ENCODE measurements around the gene LRMDA. TPM values are rescaled to one million over a fixed set of nuclear protein-coding genes. Genes with fewer than 3 reads are reported as not detected.

The LRMDA gene
- total RNA-seq, 6 experiments from 2014 or later, result 0.32 TPM; not detected in 5

DNA sequence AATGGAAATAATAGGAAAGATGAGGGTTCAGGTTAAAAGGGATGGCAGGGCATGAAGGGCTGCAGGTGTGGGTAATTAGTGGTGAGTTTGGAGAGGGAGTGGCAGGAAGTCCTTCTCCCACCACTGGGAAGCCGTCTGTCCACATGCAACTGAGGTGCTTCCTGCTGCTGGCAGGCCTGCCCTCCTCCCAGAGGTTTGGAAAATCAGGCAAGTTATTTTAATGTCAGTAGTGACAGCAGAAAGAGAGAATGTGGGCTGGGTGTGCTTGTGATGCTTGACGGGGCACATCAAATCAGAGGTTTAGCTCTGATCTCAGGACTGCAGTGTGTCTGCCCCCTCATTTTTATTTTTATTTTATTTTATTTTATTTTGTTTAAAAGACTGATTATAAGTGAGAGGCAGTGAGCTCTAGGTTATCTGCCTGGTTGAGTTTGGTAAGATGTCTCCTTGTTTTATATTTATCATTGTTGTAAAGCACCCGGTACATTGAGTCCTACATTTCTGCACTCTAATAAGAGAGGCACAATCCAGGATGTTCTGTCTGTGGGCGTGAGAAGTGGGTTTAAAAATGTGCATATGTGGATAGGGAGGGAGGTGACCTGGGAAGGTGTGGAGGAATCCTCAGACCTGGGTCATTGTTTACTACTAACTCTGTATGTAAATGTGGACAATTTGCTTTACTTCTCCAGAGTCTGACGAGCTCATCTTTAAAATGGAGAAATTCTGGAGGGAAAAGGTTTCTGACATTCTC lies 504.4 kb downstream of the LRMDA start:
- Mint-ChIP-seq H3K4me1 (ENCODE audit: low read depth) (no peaks in the 10 kb centered on the region), H3K27me3 (ENCODE audit: insufficient read depth) (peaks cover 2% of the 10 kb centered on the region; the same call in 1 of the 2 replicates), H3K4me3 (no peak overlapping the region), H3K27ac (no peak overlapping the region), H3K9me3 (no peaks in the 10 kb centered on the region), H3K36me3 (ENCODE audit: low read depth) (no peaks in the 10 kb centered on the region)
- no peak for DNase-seq
- TF ChIP-seq, protein P1, sequence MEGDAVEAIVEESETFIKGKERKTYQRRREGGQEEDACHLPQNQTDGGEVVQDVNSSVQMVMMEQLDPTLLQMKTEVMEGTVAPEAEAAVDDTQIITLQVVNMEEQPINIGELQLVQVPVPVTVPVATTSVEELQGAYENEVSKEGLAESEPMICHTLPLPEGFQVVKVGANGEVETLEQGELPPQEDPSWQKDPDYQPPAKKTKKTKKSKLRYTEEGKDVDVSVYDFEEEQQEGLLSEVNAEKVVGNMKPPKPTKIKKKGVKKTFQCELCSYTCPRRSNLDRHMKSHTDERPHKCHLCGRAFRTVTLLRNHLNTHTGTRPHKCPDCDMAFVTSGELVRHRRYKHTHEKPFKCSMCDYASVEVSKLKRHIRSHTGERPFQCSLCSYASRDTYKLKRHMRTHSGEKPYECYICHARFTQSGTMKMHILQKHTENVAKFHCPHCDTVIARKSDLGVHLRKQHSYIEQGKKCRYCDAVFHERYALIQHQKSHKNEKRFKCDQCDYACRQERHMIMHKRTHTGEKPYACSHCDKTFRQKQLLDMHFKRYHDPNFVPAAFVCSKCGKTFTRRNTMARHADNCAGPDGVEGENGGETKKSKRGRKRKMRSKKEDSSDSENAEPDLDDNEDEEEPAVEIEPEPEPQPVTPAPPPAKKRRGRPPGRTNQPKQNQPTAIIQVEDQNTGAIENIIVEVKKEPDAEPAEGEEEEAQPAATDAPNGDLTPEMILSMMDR (IDR thresholded peaks at IDR 0.05), result no peak

GRCh38 chr10:75936841-75937240 lies 505.4 kb downstream of the LRMDA start:
- no peak overlapping the region for H3K4me3 Mint-ChIP-seq
- H3K36me3 Mint-ChIP-seq (ENCODE audit: low read depth), result no peaks in the 10 kb centered on the region
- H3K27me3 Mint-ChIP-seq (ENCODE audit: insufficient read depth), result peaks cover 2% of the 10 kb centered on the region; the same call in 1 of the 2 replicates
- H3K27ac Mint-ChIP-seq, result no peak overlapping the region
- DNase-seq, result no peak
- no peaks in the 10 kb centered on the region for H3K4me1 Mint-ChIP-seq (ENCODE audit: low read depth)
- TF ChIP-seq, protein P1 (IDR thresholded peaks at IDR 0.05), result no peak
- H3K9me3 Mint-ChIP-seq, result no peaks in the 10 kb centered on the region

- Mint-ChIP-seq H3K27ac (no peak overlapping the region), H3K27me3 (ENCODE audit: insufficient read depth) (peaks cover 5% of the 10 kb centered on the region; the same call in 1 of the 2 replicates), H3K4me3 (no peak overlapping the region), H3K9me3 (no peaks in the 10 kb centered on the region), H3K4me1 (ENCODE audit: low read depth) (no peaks in the 10 kb centered on the region), H3K36me3 (ENCODE audit: low read depth) (no peaks in the 10 kb centered on the region)
- no peak for DNase-seq
- TF ChIP-seq, protein P1 (IDR thresholded peaks at IDR 0.05), result no peak
Observed at GRCh38 chr10:75937823-75938222, 506.4 kb downstream of the LRMDA start.

DNA sequence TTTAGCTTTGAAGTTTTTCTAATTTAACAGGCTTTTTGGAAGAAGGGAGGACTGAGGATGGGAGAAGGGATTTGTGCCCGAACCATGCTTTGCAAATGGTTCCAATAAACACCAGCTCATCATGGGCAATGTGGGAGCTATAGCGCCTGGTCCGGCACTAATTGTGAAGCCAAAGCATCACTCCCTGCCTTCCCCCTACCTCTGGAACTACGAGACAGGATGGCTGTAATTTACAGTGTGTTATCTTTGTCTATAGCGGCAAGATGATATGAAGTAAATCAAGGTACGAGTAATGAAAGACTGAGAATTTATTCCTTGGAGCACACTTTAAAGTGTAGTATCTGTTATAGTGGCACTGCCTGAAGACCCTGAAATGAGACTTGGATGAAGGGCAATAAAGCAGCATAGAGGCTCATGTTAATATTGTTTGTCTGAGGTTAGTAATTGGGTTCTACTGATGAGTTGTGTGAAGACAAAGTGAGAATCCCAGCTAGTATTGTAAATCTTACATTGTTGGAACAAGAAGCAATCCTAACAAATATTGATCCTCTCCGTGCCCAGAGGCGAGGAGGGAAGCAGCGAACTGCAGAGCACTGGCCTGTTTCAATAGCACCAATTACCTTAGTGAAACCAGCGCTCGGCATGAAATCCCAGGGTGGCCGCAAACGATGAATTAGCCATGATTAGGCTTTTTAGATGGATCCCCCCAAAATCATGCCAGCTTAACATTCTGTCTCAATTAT lies 507.1 kb downstream of the LRMDA start:
- Mint-ChIP-seq H3K36me3 (ENCODE audit: low read depth) (no peaks in the 10 kb centered on the region), H3K27me3 (ENCODE audit: insufficient read depth) (peaks cover 5% of the 10 kb centered on the region; the same call in 1 of the 2 replicates), H3K9me3 (no peaks in the 10 kb centered on the region), H3K4me3 (no peak overlapping the region), H3K27ac (no peak overlapping the region), H3K4me1 (ENCODE audit: low read depth) (no peaks in the 10 kb centered on the region)
- TF ChIP-seq, protein P1 (IDR thresholded peaks at IDR 0.05), result no peak
- DNase-seq, result no peak

DNA sequence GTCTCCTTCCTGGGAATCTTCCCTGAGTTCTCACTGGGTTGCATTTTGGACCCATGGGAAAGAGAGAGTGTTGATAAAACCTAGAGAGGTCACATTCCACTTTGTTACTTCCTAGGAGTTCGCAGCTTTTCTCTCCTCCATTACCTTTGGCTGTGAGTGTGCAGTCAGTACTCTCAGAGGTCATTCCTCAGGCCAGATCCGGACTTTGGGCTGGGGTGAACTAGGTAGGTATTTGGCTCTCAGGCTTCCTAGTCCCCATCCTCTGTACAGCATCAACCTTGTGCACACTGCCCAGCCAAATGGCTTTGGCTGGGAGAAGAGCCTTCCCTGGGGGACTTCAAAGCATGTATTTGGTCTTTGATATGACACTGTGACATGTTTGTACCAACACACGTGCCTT lies 508.1 kb downstream of the LRMDA start:
- no peak for DNase-seq
- H3K36me3 Mint-ChIP-seq (ENCODE audit: low read depth), result no peaks in the 10 kb centered on the region
- H3K4me1 Mint-ChIP-seq (ENCODE audit: low read depth), result no peaks in the 10 kb centered on the region
- H3K27me3 Mint-ChIP-seq (ENCODE audit: insufficient read depth), result peaks cover 5% of the 10 kb centered on the region; the same call in 1 of the 2 replicates
- H3K9me3 Mint-ChIP-seq, result no peaks in the 10 kb centered on the region
- H3K4me3 Mint-ChIP-seq, result no peak overlapping the region
- H3K27ac Mint-ChIP-seq, result no peak overlapping the region
- TF ChIP-seq, protein P1 (IDR thresholded peaks at IDR 0.05), result no peak
